Mucosa of stomach (tissue), 1 donor: ENCODE results near the gene SLC6A3.
"Not testable (repeated sequence)": the region's sequence is repeated elsewhere in the genome, so short reads cannot be mapped to it uniquely, and the experiment has no call there.

Source experiments
- H3K27me3 ChIP-seq: one replicate; pipeline ENCODE4 v1.7.0; 2013; ENCODE audit warnings: mild to moderate bottlenecking, low read length; ENCODE audit not compliant: control insufficient read depth, insufficient read depth
- H3K36me3 ChIP-seq: one replicate; pipeline ENCODE4 v1.7.0; 2013; ENCODE audit warnings: low read length; ENCODE audit not compliant: control insufficient read depth, insufficient read depth
- H3K4me1 ChIP-seq: one replicate; pipeline ENCODE4 v1.7.0; 2013; ENCODE audit warnings: mild to moderate bottlenecking, low read length; ENCODE audit not compliant: control insufficient read depth, insufficient read depth
- H3K4me3 ChIP-seq: one replicate; pipeline ENCODE4 v1.7.0; 2013; ENCODE audit warnings: low read length
- H3K9ac ChIP-seq: one replicate; pipeline ENCODE4 v1.7.0; 2013; ENCODE audit warnings: mild to moderate bottlenecking, low read length, moderate library complexity
- H3K9me3 ChIP-seq: one replicate; pipeline ENCODE4 v1.7.0; 2013; ENCODE audit warnings: mild to moderate bottlenecking, low read length, moderate library complexity; ENCODE audit not compliant: control insufficient read depth
- donor health status: Pancreatic carcinoma.

SLC6A3 gene

DNA sequence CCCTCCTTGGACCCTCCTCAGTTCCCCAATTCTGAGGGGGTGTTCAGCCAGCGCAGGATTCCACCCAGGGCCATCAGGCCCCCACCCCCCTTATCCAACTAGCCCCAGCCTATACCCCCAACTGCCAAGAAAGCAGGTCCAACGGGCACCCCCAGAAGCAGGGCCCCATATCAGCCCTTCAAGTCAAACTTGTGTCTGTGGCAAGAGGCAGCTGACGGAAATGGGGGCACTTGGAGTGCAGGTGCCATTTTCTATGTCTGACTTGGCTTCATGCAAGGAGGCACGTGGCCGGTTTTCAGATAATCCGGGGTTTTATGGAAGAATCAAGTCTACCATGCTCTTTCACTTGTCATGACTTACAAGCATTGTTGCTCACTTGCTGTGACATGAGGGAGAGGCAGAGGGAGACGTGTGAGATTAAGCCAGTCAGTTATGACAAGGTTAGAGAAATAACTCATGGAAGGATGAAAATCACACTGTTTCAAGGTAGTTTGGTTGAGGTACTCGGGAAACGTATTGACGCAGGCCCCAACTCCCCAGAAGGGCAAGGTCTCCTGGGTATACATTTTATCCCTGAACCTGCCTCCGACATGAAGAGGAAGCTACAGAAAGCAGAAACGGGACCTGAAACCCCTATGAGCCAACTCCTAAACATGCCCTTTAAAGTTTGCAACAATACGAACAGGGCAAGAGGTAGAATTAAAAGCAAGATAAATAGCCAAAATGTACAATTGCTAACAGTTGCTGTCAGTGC is 73.8 kb downstream of the SLC6A3 start:
- Histone ChIP-seq H3K9me3 (no peaks in the 10 kb centered on the region), H3K36me3 (no peaks in the 10 kb centered on the region), H3K4me1 (no peaks in the 10 kb centered on the region), H3K4me3 (no peak overlapping the region), H3K9ac (no peak overlapping the region), H3K27me3 (peaks cover 8% of the 10 kb centered on the region)

GRCh38 chr5:1370006-1370405 is 75.2 kb downstream of the SLC6A3 start:
- Histone ChIP-seq H3K9me3 (no peaks in the 10 kb centered on the region), H3K4me1 (no peaks in the 10 kb centered on the region), H3K9ac (no peak overlapping the region), H3K27me3 (peaks cover 3% of the 10 kb centered on the region), H3K36me3 (no peaks in the 10 kb centered on the region), H3K4me3 (no peak overlapping the region)

GRCh38 chr5:1368756-1369155 is 76.5 kb downstream of the SLC6A3 start:
- Histone ChIP-seq H3K4me3 (no peak overlapping the region), H3K9ac (no peak overlapping the region), H3K4me1 (no peaks in the 10 kb centered on the region), H3K36me3 (no peaks in the 10 kb centered on the region), H3K27me3 (peaks cover under 1% of the 10 kb centered on the region), H3K9me3 (no peaks in the 10 kb centered on the region)

- Histone ChIP-seq H3K36me3 (no peaks in the 10 kb centered on the region), H3K4me1 (no peaks in the 10 kb centered on the region), H3K9me3 (no peaks in the 10 kb centered on the region), H3K9ac (no peak overlapping the region), H3K4me3 (no peak overlapping the region), H3K27me3 (peaks cover 2% of the 10 kb centered on the region)
These were observed 77.0 kb downstream of the SLC6A3 start for GRCh38 chr5:1368236-1368635.

- Histone ChIP-seq H3K9ac (no peak overlapping the region), H3K27me3 (peaks cover 2% of the 10 kb centered on the region), H3K9me3 (no peaks in the 10 kb centered on the region), H3K4me3 (no peak overlapping the region), H3K4me1 (no peaks in the 10 kb centered on the region), H3K36me3 (no peaks in the 10 kb centered on the region)
These were observed 78.1 kb downstream of the SLC6A3 start for GRCh38 chr5:1367149-1367548.

DNA sequence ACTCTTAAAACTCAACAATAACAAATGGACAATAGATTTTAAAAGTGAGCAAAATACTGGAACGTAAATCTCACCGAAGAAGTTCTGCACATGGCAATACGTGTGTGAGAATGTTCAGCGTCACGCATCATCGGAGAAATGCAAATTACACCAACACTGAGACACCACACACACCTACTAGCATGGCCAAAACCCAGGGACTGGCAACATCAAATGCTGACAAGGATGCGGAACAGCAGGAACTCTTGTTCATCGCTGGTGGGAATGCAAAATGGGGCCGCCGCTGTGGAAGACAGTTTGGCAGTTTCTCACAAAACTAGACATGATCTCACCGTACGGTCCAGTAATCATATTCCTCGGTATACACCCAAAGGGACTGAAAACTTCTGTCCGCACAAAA is 78.7 kb downstream of the SLC6A3 start:
- H3K9me3 ChIP-seq: no peaks in the 10 kb centered on the region
- no peaks in the 10 kb centered on the region for H3K36me3 ChIP-seq
- no peak overlapping the region for H3K9ac ChIP-seq
- no peak overlapping the region for H3K4me3 ChIP-seq
- peaks cover 2% of the 10 kb centered on the region for H3K27me3 ChIP-seq
- H3K4me1 ChIP-seq: no peaks in the 10 kb centered on the region

GRCh38 chr5:1364211-1364610 is 81.0 kb downstream of the SLC6A3 start:
- H3K27me3 ChIP-seq: peaks cover 2% of the 10 kb centered on the region
- no peaks in the 10 kb centered on the region for H3K36me3 ChIP-seq
- no peak overlapping the region for H3K9ac ChIP-seq
- no peak overlapping the region for H3K4me3 ChIP-seq
- H3K4me1 ChIP-seq: no peaks in the 10 kb centered on the region
- H3K9me3 ChIP-seq: no peaks in the 10 kb centered on the region

DNA sequence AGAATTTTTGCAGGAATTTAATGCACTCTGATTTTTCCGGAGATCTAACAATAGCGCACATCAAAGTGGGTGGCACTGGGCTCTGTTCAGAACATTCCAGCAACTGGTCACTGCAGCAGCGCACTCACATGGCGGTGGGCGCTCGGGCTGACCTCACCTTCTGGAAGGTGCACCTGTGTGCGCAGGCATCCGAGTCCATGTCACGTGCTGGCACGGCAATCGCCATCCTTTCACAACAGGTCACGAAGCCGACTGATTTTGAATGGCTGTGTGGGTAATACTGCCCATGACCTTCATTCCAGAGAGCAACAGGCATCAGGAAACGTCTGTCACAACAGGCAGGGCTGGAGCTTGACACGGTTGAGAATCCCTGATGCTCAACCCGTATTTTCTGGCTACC is 81.7 kb downstream of the SLC6A3 start:
- H3K9me3 ChIP-seq: no peaks in the 10 kb centered on the region
- H3K9ac ChIP-seq: no peak overlapping the region
- H3K4me3 ChIP-seq: no peak overlapping the region
- peaks cover 3% of the 10 kb centered on the region for H3K27me3 ChIP-seq
- H3K4me1 ChIP-seq: no peaks in the 10 kb centered on the region
- H3K36me3 ChIP-seq: no peaks in the 10 kb centered on the region

DNA sequence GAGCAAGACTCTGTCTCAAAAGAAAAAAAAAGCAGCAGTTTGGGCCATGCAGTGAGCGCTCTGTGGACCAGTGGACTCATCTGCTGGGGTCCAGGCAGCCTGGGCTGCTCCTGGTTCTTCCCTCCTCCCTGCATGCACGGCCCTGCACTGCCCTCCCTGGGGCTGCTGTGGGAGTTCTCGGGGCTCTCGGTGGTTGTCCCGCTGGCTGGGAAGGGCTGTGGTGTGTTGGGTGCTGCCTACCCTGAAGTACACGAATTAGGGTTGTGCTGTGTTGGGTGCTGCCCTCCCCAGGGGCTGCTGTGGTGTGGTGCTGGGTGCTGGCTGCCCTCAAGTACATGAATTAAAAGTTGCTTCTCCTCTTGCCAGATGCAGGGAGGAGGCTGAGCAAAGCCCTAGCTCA is 82.1 kb downstream of the SLC6A3 start:
- Histone ChIP-seq H3K9me3 (no peaks in the 10 kb centered on the region), H3K27me3 (peaks cover 7% of the 10 kb centered on the region), H3K4me3 (no peak overlapping the region), H3K4me1 (no peaks in the 10 kb centered on the region), H3K36me3 (no peaks in the 10 kb centered on the region), H3K9ac (no peak overlapping the region)

DNA sequence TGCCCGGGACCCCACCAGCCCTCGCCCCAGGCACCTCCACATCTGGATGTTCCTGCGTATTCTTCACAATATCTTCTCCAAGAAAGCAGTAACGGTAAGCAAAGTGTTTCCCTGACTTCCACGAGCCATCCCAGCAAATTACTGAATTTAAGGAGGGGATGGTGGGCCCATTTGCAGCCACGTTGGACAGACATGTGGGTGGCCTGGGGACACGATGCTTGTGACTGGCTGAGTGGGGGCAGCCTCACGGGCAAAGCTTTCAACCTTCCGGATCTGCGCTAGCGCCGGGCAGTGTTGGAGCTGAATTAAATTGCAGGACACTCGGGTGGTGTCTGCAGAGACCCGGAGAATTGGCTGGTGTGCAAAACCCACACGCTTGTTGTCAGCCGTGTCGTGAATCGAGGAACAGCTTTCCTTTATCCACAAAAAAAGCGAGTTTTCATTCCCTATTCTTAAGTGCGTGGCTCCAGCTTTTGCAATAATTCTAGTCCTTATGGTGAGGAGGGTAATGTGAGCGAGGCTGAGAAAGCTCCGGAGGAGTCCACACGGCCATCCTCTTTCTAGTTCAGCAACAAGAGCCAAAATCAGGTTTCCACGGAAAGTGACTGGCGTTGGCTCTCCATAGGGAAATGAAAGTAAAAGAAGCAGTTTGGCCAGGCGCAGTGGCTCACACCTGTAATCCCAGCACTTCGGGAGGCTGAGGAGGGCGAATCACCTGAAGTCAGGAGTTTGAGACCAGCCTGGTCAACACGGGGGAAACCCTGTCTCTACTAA is 82.8 kb downstream of the SLC6A3 start:
- H3K27me3 ChIP-seq: peaks cover 15% of the 10 kb centered on the region
- no peaks in the 10 kb centered on the region for H3K36me3 ChIP-seq
- no peaks in the 10 kb centered on the region for H3K4me1 ChIP-seq

DNA sequence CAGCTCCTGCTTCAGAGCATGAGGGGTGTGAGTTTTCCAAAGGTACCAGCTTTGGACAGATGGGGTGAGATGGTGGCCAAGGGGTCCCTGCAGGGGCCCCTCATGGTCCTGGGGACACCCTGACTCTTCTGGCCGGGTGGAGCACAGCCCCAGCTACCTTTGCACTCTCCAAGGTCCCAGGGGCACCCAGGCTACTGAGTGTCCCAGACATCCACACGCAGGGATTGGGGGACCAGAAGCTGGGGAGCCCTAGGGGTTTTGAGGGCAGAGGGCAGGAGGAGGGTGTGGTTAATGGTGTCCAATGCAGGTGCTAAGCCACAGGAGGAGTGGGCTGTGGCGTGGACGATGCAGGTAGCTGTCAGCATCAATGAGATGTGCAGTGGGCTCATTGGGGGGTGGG is 84.4 kb downstream of the SLC6A3 start:
- no peaks in the 10 kb centered on the region for H3K4me1 ChIP-seq
- peaks cover 22% of the 10 kb centered on the region for H3K27me3 ChIP-seq
- H3K36me3 ChIP-seq: no peaks in the 10 kb centered on the region
- H3K9ac ChIP-seq: no peak overlapping the region
- H3K9me3 ChIP-seq: no peaks in the 10 kb centered on the region
- no peak overlapping the region for H3K4me3 ChIP-seq

More for the DNA sequence above, 82.8 kb downstream of the SLC6A3 start:
- Histone ChIP-seq H3K9me3 (no peaks in the 10 kb centered on the region), H3K4me3 (no peak overlapping the region), H3K9ac (no peak overlapping the region)

DNA sequence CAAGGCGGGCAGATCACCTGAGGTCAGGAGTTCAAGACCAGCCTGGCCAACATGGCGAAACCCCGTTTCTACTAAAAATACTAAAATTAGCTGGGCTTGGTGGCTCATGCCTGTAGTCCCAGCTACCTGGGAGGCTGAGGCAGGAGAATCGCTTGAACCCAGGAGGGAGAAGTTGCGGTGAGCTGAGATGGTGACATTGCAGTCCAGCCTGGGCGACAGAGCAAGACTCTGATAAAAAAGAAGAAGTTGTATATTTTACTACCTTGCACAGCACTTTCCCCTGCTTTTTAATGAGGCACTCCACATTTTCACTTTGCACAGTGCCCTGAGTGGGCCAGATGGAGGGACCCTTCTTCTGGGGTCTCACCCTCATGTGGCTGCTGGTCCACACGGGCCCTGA is 84.9 kb downstream of the SLC6A3 start:
- not testable (repeated sequence) for H3K9me3 ChIP-seq, H3K4me3 ChIP-seq, H3K9ac ChIP-seq, H3K36me3 ChIP-seq, H3K4me1 ChIP-seq
- peaks cover 23% of the 10 kb centered on the region for H3K27me3 ChIP-seq
